NT2/D1 (cell line): ENCODE measurements around the gene KRT35.

ENCODE experiments used
- DNase-seq: peaks from one replicate; pipeline ENCODE4 v3.0.0-alpha.2; 2011; ENCODE audit warnings: low read depth, low spot score
- H3K27me3 ChIP-seq: 2 replicates; pipeline ENCODE4 v1.6.0; 2011; ENCODE audit warnings: mild to moderate bottlenecking; ENCODE audit not compliant: insufficient read length, insufficient read depth
- H3K36me3 ChIP-seq: 2 replicates; pipeline ENCODE4 v1.6.1; 2011; ENCODE audit warnings: mild to moderate bottlenecking, low read length, mixed read lengths; ENCODE audit not compliant: insufficient read depth, insufficient read length
- H3K4me1 ChIP-seq: 2 replicates; pipeline ENCODE4 v1.5.1; 2011; ENCODE audit not compliant: insufficient read depth, insufficient read length
- H3K4me3 ChIP-seq: 2 replicates; pipeline ENCODE4 v1.5.1; 2011; ENCODE audit warnings: low read depth; ENCODE audit not compliant: insufficient read length
- H3K9ac ChIP-seq: 2 replicates; pipeline ENCODE4 v1.6.0; 2011; ENCODE audit warnings: low read depth; ENCODE audit not compliant: insufficient read length
- H3K9me3 ChIP-seq: 2 replicates; pipeline ENCODE4 v1.5.1; 2011; ENCODE audit warnings: mild to moderate bottlenecking, low read length; ENCODE audit not compliant: insufficient read depth
- SUZ12 ChIP-seq: IDR thresholded peaks from 2 replicates; pipeline ENCODE4 v1.6.1; 2011; ENCODE audit not compliant: insufficient read length, insufficient read depth; ENCODE audit errors: extremely low read depth
- YY1 ChIP-seq: IDR thresholded peaks from 2 replicates; pipeline ENCODE4 v1.6.1; 2011; ENCODE audit not compliant: insufficient read length, insufficient read depth
- ZNF274 ChIP-seq: IDR thresholded peaks from 2 replicates; pipeline ENCODE4 v1.6.1; 2011; ENCODE audit warnings: mild to moderate bottlenecking, low read depth, low read length

The KRT35 gene

DNA sequence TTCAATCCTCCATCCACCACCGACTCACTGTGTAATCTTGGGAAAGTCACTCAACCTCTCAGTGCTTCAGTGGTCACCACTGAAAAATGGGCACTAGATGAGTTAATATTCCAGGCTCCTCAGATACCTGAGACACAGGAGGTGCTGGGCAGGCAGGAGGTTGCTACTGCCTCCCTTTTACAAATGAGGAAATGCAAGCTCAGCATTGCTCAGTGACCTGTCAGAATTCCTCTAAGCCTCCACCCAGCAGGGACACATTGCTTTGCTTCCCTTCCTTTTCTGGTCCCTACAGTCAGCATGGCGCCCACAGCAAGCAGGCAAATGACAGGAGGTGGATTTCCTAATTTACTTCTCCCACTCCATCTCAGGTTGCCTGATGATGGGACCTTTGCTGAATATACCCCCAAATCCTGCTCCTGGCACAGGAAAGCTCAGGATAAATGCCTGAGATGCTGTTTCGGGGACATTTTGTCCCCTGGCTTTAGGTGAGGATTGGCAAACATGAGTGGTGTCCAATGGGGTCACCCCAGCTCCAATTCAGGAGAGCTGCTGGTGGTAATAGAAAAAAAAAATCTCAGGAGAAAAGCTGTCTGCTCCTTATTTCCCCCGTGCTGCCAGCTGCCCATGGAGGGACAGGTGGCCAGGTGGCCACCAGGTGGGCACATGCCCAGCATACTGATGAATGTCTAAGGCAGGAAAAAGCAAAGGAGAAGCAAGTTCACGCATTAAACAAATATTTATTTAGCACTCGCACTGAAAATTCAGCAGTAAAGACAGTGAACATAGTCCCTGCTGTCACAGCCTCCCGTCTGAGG is 29.5 kb upstream of the KRT35 start:
- Histone ChIP-seq H3K9ac (no peak overlapping the region), H3K4me1 (peaks cover 9% of the 10 kb centered on the region), H3K4me3 (no peak overlapping the region), H3K9me3 (no peaks in the 10 kb centered on the region), H3K36me3 (no peaks in the 10 kb centered on the region), H3K27me3 (no peaks in the 10 kb centered on the region)
- DNase-seq: no peak
- no peak for TF ChIP-seq YY1
- TF ChIP-seq SUZ12: no peak
- TF ChIP-seq ZNF274: no peak

DNA sequence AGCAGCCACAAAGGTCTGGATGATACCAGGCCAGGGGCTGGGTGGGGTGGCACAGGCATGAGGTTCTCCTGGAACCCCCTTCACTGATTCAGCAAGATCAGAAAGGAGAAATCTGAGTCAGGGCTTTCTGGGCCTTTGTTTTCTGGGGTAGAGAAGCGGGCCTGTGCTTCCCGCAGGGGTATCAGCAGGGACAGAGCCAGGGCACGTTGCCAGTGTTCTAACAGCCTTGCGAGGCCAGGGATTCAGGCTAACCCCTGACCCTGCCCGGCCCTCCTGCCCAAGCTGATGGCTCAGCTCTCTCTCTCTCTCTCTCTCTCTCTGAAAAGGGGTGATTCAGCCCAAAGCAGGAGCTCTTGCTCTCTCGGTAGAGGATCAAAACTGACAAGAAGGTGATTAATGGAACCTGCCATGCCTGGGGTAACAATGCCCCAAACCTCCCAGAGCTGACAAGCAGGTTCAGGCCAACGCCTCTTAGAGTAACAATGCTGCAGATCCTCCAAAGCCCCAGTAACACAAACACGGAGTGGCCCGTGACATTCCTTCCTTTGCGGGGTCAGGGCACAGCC is 26.4 kb upstream of the KRT35 start:
- H3K36me3 ChIP-seq: no peaks in the 10 kb centered on the region
- H3K9me3 ChIP-seq: no peaks in the 10 kb centered on the region
- TF ChIP-seq YY1 (no peak), SUZ12 (no peak), ZNF274 (no peak)
- no peak overlapping the region for H3K4me3 ChIP-seq
- no peaks in the 10 kb centered on the region for H3K27me3 ChIP-seq
- H3K4me1 ChIP-seq: peaks cover 9% of the 10 kb centered on the region
- H3K9ac ChIP-seq: no peak overlapping the region
- DNase-seq: no peak

DNA sequence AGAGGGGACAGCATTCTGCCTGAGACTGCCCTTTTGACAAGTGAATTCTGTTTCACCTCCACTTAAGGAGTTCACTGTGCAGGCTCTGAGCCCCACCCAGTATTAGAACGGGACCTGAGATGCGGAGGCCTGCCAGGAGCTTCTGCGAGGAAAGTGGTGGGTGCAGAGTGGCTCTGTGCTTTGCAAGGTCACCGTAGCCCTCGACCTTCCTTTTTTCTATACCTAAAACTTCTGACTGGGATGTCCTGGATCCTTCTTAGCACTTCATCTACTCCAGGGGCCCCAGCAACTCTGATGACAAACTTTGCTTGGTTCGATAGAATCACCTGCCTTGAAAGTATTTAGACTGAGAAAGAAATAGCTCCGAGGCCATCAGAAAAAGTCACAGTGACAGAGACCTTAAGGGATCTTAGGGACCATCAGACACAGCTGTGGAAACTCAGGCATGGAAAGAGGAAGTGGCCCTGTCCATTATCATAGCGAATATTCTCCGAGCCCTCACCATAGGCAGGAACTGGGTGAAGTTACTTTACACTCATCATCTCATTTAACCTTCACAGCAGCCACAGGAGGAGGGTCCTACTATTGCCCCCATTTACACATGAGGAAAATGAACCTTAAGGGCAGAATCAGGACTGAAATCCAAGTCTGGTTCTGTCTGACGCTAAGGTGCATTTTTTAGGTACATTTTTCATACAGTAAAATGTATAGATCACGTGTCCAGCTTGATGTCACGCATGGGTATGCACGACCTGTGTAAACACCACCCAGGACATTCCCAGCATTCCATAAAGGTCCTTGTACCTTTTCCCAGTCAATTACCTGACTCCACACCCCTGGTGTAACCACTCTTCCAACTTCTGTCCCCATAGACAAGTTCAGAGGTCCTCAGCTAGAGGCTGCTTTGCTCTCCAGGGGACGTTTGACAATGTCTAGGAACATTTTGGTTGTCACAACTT is 25.1 kb upstream of the KRT35 start:
- no peak for DNase-seq
- H3K4me3 ChIP-seq: no peak overlapping the region

DNA sequence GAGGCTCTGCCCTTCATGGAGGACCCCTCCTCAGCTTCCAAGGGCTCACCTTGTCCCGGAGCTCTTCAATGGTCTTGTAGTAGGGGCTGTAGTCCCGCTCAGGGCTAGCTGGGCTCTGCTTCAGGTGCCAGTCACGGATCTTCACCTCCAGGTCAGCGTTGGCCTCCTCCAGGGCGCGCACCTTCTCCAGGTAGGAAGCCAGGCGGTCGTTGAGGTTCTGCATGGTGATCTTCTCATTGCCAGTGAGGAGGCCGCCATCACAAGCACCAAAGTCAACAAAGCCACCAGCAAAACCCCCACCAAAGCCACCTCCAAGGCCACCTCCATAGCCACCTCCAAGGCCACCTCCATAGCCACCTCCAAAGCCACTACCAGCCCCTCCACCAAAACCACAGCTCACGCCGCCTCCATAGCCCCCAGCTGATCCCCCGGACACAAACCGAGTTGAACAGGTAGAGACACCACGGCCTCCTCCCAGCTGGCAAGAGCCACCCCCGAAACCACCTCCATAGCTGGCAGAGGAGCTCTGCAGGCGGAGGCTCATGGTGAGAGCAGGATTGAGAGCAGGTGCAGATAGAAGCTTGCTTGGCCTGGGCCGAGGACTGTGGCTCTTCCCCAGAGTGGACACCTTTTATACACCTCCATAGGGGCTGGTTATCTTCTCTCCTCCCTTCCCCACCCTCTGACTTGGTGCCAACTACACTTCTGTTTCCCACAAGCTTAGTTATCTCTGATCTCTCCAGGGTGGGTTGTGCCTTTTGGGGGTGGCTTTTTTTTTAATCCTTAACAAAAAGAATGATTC is 24.3 kb upstream of the KRT35 start, which contains the start of gene KRT13:
Gene KRT13, minus strand, starts transcription at position 606 of the 802 bp plus-strand sequence. Its CDS starts 62 bp downstream, at position 544.
- peaks cover 17% of the 10 kb centered on the region for H3K4me1 ChIP-seq
- no peaks in the 10 kb centered on the region for H3K9me3 ChIP-seq
- H3K9ac ChIP-seq: no peak within 1 kb of the TSS
- H3K27me3 ChIP-seq: no peaks in the 10 kb centered on the region
- H3K36me3 ChIP-seq: no peaks in the 10 kb centered on the region
- DNase-seq: no peak
- no peak within 1 kb of the TSS for H3K4me3 ChIP-seq
- TF ChIP-seq ZNF274 (no peak), YY1 (no peak), SUZ12 (no peak)

More for the DNA sequence above, 25.1 kb upstream of the KRT35 start:
- TF ChIP-seq YY1 (no peak), SUZ12 (no peak), ZNF274 (no peak)
- H3K9me3 ChIP-seq: no peaks in the 10 kb centered on the region
- no peak overlapping the region for H3K9ac ChIP-seq
- H3K36me3 ChIP-seq: no peaks in the 10 kb centered on the region
- H3K4me1 ChIP-seq: peaks cover 13% of the 10 kb centered on the region
- H3K27me3 ChIP-seq: no peaks in the 10 kb centered on the region

DNA sequence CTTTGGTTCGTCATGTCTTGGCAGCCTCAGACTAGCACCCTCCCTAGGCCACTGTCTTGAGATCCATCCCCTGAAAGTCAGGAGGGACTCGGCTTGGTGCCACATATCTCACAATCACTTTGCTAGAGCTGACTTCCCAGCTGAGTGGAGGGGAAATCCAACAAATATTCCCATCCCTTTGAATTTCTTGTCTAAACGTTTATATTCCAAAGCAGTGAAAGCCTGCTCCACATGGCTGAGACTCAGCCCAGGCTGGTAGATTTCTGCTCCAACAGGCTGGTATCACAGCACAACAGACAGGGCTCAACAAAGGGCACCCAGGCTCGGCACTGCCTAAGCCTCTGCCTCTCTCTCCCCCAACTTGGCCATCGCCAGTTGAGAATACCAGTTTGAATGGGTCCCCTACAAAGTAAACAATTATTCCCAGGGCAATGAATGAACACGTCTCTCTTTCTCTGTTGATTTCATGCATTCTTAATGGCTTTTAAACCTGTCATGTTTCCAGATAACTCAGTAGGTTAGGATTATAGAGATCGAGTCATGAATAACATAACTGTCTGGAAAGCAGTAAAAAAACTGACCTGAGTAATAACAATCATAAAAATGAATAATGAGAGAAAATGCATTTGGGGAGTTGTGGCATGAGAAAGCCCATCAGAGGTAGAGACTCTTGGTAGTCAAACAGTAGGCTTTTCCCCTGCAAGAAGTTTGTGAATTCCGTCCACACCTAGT is 23.5 kb upstream of the KRT35 start:
- H3K4me1 ChIP-seq: peaks cover 22% of the 10 kb centered on the region
- no peak for TF ChIP-seq YY1
- no peak overlapping the region for H3K4me3 ChIP-seq
- H3K9me3 ChIP-seq: no peaks in the 10 kb centered on the region
- peaks cover 2% of the 10 kb centered on the region for H3K27me3 ChIP-seq
- no peak overlapping the region for H3K9ac ChIP-seq
- no peak for DNase-seq
- H3K36me3 ChIP-seq: no peaks in the 10 kb centered on the region

DNA sequence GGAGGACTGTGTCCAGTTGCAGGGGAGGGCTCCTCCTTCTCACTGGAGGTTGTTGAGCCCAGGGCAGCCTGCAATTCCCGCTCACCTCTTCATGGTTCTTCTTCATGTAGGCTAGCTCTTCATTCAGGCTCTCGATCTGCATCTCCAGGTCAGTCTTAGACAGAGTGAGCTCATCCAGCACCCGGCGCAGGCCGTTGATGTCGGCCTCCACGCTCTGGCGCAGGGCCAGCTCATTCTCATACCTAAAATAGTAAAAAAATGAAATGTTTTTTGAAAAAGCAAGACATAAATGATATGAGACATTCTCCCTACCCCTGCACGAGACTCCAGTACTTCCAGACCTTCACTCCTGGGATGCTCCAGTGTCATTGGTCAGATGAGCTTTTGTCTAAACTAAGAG is 22.3 kb upstream of the KRT35 start:
- DNase-seq: no peak
- Histone ChIP-seq H3K27me3 (peaks cover 3% of the 10 kb centered on the region), H3K4me1 (peaks cover 28% of the 10 kb centered on the region), H3K9ac (no peak overlapping the region), H3K36me3 (no peaks in the 10 kb centered on the region), H3K9me3 (no peaks in the 10 kb centered on the region), H3K4me3 (no peak overlapping the region)
- TF ChIP-seq SUZ12 (no peak), ZNF274 (no peak), YY1 (no peak)
